ENCODE results near the gene MS4A6A. TPM values are rescaled to one million over a fixed set of nuclear protein-coding genes. Genes with fewer than 3 reads are reported as not detected.
"Not testable (repeated sequence)": the region's sequence is repeated elsewhere in the genome, so short reads cannot be mapped to it uniquely, and the experiment has no call there.

Gene MS4A6A
- polyA plus RNA-seq, 10 donors: 18.6 to 29.1 (median 25.8) TPM

DNA sequence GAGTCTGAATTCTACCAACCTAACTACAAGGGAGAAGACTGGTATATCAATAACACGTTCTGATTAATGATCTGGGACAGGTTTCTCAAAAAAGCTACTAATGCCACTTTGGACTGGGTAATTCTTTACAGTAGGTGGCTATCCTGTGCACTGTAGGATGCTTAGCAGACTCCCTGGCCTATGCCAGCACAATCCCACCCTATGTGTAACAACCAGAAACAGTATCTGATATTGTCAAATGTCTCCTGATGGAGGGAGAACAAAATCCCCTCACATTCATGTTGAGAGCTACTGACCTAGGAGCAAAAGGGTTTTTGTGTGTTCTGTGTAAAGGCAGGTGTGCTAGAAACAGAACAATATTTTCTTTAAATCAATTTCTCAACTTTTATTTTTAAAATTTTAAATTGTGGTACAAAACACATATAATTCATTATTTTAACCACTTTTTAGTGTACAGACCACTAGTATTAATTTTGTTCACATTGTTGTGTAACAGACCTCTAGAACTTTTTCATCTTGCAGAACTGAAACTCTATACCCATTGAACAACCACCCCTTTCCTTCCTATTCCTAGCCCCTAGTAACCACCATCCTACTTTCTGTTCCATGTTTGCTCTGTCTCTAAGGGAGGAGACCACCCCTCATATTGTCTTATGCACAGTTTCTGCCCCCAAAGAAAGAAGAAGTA is 2.1 kb upstream of the MS4A6A start:
- DNase-seq: no peak

GRCh38 chr11:60183591-60184205 is 815 bp upstream of the MS4A6A start:
- no peak for DNase-seq

GRCh38 chr11:60175860-60176275 is 7.0 kb downstream of the MS4A6A start:
- DNase-seq: no peak

- no peak for DNase-seq
Measured at GRCh38 chr11:60172011-60172410, 10.9 kb downstream of the MS4A6A start.

- no peak for DNase-seq
Measured at GRCh38 chr11:60170566-60170965, 12.3 kb downstream of the MS4A6A start.

GRCh38 chr11:60169264-60169915 is 13.5 kb downstream of the MS4A6A start:
- no peak for DNase-seq

- DNase-seq: no peak
Measured at GRCh38 chr11:60168306-60168705, 14.6 kb downstream of the MS4A6A start.

DNA sequence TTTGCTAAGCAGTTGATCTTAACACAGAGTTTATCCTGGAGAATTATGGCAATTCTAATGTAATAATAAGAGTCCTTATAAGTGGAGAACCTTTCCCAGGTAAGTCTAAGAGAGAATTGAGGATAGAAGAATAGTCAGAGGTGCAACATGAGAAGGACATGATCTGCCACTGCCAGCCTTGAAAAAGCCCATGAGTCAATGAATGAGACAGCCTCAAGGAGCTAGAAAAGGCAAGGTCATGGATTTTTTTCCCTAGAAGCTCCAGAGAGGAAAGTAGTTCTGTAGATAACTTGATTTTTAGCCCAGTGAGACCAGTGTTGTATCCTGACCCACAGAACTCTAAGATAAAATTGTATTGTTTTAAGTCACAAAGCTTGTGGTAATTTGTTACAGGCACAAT is 16.9 kb downstream of the MS4A6A start:
- no peak for DNase-seq

GRCh38 chr11:60165538-60165937 is 17.3 kb downstream of the MS4A6A start:
- no peak for DNase-seq

DNA sequence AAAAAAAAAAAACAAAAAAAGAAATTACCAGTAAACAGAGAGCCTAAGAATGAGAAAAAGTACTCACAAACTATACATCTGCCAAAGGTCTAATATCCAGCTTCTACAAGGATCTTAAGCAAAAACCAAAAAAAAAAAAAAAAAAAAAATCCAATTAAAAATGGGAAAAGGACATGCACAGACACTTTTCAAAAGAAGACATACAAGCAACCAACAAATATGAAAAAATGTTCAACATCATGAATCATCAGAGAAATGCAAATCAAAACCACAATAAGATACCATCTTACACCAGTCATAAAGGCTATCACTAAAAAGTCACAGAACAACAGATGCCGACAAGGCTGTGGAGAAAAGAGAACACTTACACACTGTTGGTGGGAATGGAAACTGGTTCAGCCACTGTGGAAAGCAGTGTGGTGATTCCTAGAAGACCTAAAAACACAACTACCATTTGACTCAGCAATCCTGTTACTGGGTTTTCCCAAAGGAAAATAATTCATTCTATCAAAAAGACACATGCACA is 18.3 kb downstream of the MS4A6A start:
- no peak for DNase-seq

DNA sequence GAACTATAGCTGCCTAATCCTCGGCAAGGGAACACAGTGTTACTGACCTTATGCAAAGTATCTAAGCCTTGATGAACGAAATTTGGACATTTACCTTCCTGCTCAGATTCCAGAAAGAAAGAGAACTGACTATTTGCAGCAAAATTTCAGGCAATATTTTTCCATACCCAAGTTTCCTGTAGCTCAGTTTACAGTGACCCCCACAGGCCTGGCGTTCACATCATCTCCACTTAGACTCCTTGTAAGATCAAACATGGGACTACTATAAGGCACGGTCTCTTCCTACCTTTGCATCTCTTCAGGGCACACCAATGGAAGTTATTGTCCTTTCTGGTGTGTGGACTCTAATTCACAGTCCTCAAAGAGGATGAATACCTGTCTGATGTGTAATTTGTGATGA is 21.1 kb downstream of the MS4A6A start:
- DNase-seq: no peak

- DNase-seq: no peak
Measured at GRCh38 chr11:60161107-60161506, 21.8 kb downstream of the MS4A6A start.

GRCh38 chr11:60159868-60160267 is 23.0 kb downstream of the MS4A6A start:
- no peak for DNase-seq

DNA sequence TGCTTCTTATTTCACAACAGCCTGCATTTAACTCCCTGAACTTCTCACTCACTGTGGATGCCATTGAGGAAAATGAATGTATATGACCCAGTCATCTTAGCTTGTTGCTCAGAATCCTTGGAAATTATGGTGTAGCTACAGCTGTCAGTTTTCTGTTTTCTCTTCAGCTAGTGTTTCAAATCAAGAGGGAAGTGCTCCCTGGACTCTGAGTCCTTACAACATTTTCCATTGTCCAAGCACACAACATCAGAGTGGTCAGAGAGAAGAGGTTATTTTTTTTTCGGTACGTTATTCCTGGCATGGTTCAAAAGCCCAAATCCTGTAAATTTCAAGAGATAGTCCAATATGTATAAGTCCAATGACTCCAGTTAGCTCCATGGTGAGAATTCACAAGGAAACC is 23.6 kb downstream of the MS4A6A start:
- no peak for DNase-seq

DNA sequence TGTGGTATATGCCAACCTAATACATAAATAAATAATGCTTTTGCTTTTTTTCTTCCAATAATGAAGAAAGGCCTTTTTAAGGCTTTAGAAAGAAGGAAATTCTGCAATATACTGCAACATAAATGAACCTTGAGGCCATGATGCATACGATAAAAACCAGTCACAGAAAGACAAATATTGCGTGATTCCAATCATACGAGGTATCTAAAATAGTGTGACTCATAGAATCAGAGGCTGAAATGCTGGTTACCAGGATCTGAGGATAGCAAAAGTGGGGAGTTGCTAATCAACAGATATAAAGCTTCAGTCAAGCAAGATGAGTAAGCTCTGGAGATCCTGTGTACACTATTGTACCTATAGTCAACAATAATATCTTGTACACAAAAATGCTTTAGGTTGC is 24.2 kb downstream of the MS4A6A start:
- no peak for DNase-seq

- no peak for DNase-seq
Measured at GRCh38 chr11:60155931-60156330, 27.0 kb downstream of the MS4A6A start.

- DNase-seq: not testable (repeated sequence)
Measured at GRCh38 chr11:60152727-60153126, 30.2 kb downstream of the MS4A6A start.

- no peak for DNase-seq
Measured at GRCh38 chr11:60150279-60150678, 32.6 kb downstream of the MS4A6A start.

DNA sequence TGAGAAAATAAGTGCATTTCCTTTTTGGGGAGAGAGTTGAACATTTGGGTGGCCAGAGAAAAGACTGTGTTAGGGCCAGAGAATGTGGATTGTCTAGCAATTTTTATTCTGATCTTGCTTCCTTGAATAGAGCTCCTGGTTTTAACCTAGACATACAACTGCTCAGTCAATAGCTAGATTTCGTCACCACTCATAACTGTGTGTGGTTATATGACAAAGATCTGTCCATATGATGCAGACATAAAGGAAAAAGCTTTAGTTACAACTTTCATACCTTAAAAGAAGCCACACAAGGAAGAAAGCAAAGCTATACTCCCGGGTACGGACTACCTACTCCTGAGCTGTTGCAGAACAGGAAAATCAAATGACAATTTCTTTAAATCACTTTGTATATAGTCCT is 37.2 kb downstream of the MS4A6A start:
- no peak for DNase-seq

DNA sequence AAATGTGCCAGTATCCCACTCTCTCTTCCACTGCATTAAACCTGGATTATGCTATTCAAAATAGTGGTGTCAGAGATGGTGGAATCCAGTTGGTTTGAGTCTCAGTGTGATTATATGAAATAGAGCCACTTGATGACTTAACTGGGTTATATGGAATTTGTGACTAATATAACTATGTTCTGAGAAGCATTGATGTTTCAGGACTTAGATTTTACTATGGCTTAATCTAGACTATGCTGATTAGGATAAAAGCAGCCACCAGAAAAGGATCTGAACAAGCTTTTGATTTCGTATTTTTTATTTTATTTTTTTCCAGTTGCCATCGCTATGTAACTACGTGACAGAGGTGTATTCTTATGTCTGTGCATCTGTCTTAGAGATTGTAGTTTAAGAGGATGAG is 39.1 kb downstream of the MS4A6A start:
- DNase-seq: no peak

DNA sequence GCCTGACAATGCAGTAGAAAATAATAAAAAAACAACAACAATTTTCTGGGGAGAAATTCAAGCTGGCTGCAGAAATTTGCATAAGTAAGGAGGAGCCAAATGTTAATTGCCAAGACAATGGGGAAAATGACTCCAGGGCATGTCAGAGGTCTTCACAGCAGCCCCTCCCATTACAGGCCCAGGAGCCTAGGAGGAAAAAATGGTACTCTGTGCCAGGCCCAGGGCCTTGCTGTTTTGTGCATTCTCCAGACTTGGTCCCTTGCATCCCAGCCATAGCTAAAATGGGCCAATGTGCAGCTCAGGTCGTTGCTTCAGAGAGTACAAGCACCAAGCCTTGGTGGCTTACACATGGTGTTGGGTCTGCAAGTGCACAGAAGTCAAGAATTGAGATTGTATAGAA is 49.0 kb downstream of the MS4A6A start:
- no peak for DNase-seq

DNA sequence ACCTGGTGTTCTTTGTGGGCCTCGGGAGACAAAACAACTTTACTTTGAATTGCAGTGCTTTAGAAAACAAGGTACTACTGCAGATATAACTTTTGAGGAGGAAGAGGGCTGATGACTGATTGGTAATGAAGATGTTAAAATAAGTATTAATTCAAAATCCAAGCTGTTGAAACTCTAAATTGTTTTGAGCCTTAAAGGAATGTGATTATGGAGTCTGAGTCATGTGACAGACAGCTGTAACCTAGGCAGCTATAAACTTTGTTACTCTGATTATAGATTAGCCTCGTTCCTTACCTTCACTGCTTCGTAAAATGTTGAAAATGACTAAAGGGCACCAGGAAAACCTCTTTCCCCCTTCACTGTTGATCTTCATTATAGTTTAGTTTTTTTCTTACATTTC is 51.0 kb downstream of the MS4A6A start:
- DNase-seq: no peak

- DNase-seq: peak in 2 of 3 donors; percentile 3 to 30
Measured at GRCh38 chr11:60130496-60130895, 52.4 kb downstream of the MS4A6A start.

Data from muscle of back (tissue), 11 donors.